HG03469 (cell line): ENCODE data around the gene PRRT1.
"Not testable (repeated sequence)": the region's sequence is repeated elsewhere in the genome, so short reads cannot be mapped to it uniquely, and the experiment has no call there.

ENCODE experiments used
- ATAC-seq: cut with Tn5 transposase; IDR thresholded peaks from one replicate; pipeline ENCODE4 v1.9.1; 2021; ENCODE audit warnings: mild to moderate bottlenecking, moderate library complexity, moderate number of reproducible peaks; ENCODE audit not compliant: unreplicated experiment

The PRRT1 gene

GRCh38 chr6:32188381-32189068 is 36.8 kb upstream of the PRRT1 start:
- no peak for ATAC-seq

GRCh38 chr6:32187725-32188380 is 36.1 kb upstream of the PRRT1 start:
- ATAC-seq = not testable (repeated sequence)

- no peak for ATAC-seq
Measured at GRCh38 chr6:32187009-32187709, 35.4 kb upstream of the PRRT1 start.

- ATAC-seq = not testable (repeated sequence)
Measured at GRCh38 chr6:32186151-32186840, 34.6 kb upstream of the PRRT1 start.

- ATAC-seq = not testable (repeated sequence)
Measured at GRCh38 chr6:32185681-32186131, 34.0 kb upstream of the PRRT1 start.

- ATAC-seq = no peak
Measured at GRCh38 chr6:32184084-32184640, 32.4 kb upstream of the PRRT1 start, which contains the start of gene AGER. Gene AGER, minus strand, starts transcription at chr6:32184253. Its CDS starts 31 bp downstream, at chr6:32184222.

DNA sequence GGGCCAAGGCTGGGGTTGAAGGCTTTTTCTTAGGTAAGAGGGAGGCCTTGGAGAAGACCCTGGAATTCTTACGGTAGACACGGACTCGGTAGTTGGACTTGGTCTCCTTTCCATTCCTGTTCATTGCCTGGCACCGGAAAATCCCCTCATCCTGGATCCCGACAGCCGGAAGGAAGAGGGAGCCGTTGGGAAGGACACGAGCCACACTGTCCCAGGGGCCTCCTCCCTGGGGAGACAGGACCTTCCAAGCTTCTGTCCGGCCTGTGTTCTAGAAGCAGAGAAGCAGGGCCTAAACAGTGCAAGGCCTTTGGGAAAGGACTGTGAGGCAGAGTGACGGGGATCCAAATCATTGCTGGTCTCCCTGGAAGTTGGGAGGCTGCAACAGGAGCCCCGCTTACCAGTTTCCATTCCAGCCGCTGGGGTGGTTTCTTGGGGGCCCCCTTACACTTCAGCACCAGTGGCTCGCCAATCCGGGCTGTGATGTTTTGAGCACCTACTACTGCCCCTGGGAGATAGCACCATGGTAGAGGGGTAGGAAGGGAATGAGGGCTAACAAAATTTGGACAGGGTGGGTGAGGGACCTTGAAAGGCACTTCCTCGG is 31.8 kb upstream of the PRRT1 start:
- no peak for ATAC-seq

DNA sequence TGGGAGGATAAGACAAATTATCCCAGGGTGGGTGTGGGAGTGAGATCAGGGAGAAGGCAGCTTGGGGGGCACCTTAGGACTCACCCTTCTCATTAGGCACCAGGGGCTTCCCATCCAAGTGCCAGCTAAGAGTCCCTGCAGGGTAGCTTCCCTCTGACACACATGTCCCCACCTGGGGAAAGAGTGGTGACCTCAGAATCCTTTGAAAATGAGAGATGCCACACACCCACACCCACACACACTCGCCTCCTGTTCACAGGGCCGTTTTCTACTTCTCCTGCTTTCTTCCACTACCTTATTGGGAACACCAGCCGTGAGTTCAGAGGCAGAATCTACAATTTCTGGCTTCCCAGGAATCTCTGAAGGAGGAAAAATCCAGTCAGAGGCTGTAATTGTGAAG is 31.3 kb upstream of the PRRT1 start:
- no peak for ATAC-seq

GRCh38 chr6:32182555-32182981 is 30.8 kb upstream of the PRRT1 start:
- ATAC-seq = no peak

DNA sequence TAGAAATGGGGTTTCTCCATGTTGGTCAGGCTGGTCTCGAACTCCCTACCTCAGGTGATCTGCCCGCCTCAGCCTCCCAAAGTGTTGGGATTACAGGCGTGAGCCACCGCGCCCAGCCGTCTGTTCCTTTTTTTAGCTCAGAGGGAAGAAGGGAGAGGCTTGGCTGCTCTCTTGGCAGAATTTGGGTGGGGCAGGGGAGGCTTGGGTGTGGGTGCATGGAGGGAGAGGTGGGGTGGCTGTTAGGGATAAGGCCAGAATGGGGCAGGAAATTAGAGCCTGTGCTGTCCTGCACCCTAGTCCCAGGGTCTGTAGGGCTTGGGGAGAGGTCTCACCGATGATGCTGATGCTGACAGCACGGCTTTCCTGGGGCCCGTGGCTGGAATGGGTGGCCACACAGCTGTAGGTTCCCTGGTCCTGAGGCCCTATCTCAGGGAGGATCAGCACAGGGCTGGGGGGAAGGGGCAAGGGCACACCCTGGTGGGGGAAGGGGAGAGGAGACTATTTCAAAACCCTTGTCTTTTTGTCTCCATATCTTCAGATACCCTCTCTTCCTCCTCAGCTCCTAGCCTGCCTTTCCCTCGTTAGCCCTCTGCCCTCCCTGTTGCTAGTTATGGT is 30.3 kb upstream of the PRRT1 start:
- ATAC-seq = no peak

DNA sequence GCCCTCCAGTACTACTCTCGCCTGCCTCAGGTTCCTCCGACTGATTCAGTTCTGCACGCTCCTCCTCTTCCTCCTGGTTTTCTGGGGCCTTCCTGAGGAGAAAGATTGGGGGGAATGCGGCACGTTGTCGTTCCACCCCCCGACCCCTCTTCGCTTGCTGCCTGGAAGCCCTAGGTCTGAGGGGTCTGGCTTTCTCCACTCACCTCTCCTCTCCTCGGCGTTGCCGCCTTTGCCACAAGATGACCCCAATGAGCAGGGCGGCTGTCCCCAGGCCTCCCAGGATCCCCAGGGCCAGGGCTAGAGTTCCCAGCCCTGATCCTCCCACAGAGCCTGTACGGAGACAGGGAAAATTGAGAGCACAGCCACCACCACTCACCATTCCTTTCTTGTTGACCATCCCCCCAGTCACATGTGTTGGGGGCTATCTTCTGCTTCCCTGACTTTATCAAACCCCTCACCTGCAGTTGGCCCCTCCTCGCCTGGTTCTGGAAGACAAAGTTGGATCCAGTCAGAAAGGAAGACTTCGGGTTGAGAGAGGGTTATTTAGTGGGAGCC is 29.5 kb upstream of the PRRT1 start:
- no peak for ATAC-seq

- no peak for ATAC-seq
Measured at GRCh38 chr6:32179766-32180405, 28.1 kb upstream of the PRRT1 start.

- ATAC-seq = no peak
Measured at GRCh38 chr6:32178547-32179440, 27.1 kb upstream of the PRRT1 start.

DNA sequence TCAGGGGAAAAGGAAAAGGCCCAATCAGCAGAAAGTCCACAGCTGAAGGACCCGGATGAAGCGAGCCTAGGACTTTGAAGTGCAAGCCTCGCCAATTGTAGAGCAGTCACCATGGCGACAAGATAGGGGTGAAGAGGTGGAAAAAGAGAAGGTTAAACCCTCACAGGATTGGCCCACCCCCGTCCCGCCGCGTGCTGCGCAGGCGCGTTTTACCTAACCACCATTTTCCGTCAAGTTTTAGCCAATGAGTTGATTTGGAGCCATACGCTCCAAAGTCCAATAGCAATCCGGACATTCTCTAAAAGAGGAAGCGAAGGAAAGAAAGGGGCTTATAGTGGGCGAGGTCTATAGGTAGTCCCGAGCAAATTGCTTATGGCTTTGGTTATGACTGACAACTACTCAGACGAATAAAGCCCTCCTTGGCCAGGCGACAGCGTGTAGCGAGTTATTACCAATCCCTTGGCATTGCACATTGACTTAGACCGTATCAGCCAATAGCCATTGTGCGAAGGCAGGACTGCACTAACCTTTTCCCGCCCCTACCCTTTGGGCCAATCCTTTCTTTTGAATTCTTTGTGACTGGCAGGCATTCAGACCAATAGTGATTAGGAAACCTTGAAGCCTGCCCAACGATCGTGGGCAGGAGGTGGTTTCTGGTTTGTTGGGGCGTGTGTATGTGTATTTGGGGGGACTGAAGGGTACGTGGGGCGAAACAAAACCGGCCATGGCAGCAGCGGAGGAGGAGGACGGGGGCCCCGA is 26.2 kb upstream of the PRRT1 start, which contains the start of gene RNF5:
TSS of gene RNF5 (plus strand) at position 618 of the 759 bp plus-strand sequence. CDS start at position 725, 107 bp downstream.
- ATAC-seq = peak; percentile 71

GRCh38 chr6:32177183-32177787 is 25.5 kb upstream of the PRRT1 start:
- no peak for ATAC-seq

DNA sequence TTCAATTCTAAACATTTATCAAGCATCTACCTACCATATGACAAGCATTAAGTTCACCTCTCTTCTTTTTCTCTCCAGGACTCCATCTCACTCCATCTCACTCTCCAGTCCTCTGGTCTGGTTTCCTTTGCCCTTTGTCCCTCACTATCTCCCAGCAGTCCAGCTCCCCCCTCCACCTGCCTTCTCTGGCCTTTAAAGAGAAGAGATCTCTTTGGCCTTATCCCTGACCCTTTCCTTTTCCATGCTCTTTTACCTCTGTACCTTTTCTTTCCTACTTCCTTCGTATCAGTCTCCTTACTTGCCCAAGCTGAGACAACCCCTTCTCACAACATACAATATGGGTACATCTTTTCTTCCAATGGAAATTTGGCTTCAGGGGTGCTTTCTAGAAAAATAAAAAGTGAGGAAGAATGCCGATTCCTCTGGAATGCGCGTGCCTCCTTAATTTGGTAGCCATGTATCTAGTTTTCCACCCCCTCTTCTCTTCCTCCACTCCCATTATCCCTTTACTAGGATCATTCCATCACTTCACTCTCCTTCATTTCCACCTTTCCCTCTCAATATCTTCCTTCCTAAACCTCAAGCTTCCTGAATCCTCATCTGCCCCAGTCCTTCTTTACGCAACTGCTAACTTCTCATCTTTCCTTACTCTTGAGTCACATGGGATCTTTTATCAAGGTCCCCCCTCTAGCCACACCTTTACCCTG is 24.9 kb upstream of the PRRT1 start:
- ATAC-seq = no peak
